HG03139 (cell line): ENCODE results near the gene UNKL.

Experiments used
- ATAC-seq: cut with Tn5 transposase; IDR thresholded peaks from one replicate; pipeline ENCODE4 v1.9.1; 2021; ENCODE audit not compliant: unreplicated experiment

The UNKL gene, protein sequence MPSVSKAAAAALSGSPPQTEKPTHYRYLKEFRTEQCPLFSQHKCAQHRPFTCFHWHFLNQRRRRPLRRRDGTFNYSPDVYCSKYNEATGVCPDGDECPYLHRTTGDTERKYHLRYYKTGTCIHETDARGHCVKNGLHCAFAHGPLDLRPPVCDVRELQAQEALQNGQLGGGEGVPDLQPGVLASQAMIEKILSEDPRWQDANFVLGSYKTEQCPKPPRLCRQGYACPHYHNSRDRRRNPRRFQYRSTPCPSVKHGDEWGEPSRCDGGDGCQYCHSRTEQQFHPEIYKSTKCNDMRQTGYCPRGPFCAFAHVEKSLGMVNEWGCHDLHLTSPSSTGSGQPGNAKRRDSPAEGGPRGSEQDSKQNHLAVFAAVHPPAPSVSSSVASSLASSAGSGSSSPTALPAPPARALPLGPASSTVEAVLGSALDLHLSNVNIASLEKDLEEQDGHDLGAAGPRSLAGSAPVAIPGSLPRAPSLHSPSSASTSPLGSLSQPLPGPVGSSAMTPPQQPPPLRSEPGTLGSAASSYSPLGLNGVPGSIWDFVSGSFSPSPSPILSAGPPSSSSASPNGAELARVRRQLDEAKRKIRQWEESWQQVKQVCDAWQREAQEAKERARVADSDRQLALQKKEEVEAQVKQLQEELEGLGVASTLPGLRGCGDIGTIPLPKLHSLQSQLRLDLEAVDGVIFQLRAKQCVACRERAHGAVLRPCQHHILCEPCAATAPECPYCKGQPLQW

DNA sequence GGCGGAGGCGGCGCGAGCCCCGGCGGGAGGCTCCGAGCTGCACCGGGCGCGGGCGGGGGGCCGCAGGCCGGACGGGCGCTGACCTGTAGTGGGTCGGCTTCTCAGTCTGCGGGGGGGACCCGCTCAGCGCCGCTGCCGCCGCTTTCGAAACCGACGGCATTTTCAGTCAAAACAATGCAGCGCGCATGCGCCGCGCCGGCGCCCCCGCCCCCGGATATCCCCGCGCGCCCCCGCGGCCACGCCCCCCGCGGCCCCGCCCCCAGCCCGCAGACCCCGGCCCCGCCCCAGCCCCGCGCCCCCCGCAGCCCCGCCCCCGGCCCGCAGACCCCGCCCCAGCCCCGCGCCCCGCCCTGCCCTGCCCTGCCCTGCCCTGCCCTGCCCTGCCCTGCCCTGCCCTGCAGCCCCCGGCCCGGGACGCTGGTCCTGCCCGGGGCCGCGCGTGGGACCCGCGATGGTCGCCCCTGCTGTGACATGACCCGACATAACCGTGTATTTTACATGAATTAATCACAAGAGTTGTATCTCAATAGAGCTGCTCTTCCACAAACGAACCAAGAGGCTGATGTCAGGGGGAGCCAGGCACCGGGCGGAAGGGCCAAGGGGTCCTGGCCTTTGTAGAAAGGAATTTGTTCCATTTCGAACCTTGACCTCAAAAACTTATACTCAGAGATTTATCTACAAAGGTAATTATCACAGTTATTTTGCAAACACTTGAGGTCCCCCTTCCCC is at the start of gene UNKL:
TSS of gene UNKL (minus strand) at position 173 of the 729 bp plus-strand sequence. CDS start at position 160, 13 bp downstream.
- ATAC-seq: no peak

DNA sequence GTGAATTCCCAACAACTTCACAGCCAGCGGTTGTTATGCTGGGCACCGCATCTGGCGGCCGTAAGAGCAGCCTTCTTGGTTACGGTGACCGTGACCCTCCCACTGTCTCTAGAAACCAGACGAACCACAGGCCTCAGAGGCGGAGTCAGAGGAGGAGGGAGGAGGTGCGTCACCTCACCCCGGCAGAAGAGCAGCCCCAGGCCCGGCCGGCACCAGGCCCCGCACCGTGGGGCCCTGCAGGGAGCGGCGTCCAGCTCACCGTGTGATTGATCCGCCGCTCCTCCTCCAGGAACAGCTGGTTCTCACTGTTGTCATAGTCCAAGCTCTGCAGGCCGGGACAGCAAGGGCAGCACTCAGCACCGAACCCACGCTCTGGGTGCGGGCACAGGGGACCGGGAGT is 46.6 kb upstream of the UNKL start:
- ATAC-seq: no peak

DNA sequence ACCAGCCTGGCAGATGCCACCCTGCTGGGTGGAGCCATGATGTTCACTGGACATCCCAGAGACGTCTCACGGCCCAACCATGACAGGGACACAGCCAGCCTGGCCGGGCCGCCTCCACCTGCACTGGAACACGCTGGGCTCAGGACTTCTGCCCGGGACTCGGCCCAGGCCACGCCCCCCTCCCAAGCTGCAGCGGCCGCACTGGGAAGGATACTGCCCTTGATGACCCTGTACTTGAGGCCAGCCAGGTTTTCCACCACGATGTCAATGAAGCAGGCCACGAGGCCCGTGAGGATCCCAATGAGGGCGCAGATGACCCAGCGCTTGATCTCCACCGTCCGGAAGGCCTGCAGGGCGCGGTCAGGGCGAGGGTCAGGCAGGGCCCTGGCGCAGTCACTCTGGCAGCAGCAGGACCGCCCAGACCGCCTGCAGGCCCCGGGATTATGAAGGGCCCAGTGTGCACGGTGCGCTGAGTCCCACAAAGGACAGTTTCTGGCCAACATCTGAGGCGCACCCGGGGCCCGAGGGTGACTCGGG is 46.2 kb upstream of the UNKL start:
- no peak for ATAC-seq

DNA sequence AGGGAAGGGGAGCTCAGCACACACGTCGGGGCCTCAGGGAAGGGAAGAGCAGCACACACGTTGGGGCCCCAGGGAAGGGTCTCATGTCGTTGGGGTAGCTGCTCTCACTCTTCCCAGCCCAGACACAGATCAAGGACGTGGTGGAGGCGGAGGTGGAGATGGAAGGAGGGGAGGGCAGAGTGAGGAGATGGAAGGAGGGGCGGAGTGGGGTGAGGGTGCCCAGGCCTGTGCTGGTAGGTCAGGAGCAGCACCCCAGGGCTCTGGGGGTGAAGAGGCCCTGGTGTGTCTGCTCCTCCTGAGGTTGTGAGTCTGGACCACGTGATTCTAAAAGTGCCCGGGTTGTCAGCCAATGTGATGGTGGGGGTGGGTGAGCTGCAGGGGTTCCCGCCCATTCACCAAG is 45.5 kb upstream of the UNKL start:
- no peak for ATAC-seq

DNA sequence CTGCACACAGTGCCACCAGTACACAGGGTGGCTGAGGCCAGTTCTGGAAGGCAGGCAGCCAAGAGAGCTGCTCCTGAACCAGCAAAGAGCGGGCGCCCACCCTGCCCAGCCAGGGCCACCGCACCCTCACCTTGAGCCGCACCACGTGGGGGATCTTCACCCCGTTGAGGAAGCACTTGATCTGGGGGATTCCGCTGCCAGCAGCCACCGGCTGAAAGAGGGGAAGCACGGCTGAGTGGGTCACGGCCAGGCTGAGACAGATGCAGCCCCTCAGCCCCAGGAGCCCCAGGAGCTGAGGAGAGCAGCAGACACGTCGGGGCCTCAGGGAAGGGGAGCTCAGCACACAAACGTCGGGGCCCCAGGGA is 44.5 kb upstream of the UNKL start:
- no peak for ATAC-seq

DNA sequence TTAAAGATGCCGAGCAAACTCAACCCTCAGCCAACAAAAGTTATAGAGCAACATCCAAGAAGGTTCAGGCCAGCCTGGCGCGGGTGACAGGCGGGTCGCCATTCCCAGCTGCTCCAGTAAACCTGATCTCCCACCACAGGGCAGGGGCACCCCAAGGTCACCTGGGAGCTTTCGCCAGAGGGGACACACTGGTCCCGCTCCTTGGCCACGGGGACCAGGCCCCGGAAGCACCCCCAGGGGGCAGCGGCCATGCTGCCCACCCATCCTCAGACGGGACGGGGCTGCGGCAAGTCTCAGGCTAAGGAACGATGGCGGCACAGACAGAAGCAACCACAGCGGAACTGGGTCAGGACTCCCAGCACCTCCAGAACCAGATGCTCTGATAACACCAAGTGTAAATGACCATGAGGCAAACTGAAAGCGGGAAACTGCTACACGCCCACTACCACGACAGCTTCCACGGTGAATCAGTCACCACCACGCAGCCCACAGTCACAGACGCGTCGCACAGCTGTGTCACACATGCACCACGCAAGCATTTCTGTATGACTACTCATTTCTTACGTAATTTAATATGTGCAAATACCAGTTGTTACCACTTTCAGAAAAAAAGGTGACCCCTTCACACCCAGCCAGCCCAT is 44.0 kb upstream of the UNKL start:
- ATAC-seq: no peak

DNA sequence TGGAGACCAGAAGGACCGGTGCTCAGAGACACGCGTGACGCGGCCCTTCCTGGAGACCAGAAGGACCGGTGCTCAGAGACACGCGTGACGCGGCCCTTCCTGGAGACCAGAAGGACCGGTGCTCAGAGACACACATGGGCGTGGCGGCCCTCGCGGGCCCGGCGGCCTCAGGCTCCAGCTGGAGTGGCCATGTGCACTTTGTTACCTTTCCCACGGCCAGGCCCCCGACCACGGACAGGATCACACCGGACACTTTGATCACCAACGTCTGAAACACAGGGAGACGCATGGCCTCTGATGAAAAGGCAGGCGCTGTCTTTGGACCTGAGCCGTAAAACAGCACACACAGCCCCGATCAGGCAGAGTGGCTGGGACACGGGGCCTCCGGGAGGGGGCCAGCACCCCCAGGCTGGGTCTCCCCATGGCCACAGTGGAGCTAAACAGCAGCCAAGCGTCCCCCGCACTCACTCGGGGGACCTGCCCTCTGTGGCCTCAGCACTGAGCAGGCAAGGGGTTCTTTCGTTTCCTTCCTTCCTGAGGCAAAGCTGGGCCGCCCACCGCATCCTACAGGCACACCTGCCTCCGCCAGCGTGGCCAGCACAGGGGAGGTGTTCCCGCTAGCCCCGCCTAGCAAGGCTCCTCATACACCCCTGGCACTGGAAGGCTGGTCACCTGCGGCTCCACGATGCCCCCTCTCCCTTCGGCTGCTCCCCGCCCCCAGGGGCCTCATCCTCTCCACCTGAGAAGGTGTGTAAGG is 43.2 kb upstream of the UNKL start:
- ATAC-seq: no peak

DNA sequence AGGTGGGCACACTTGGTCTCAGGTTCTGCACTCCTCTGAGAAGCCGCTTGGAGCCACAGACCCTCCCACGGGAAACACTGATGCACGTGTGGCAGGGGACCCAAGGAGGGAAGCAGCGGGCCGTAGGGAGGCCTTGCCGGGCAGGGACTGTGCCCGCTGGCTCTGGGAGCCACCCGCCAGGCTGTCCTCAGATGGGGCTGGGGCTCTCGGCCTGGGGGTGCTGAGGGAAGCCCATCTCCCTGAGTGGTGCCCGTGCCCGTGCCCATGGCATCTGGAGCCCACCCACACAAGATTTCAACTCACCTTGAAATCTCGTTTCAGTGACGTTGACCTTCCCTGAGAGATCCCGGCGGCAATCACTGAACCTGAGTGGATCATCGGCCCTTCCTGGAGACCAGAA is 42.4 kb upstream of the UNKL start:
- ATAC-seq: no peak

DNA sequence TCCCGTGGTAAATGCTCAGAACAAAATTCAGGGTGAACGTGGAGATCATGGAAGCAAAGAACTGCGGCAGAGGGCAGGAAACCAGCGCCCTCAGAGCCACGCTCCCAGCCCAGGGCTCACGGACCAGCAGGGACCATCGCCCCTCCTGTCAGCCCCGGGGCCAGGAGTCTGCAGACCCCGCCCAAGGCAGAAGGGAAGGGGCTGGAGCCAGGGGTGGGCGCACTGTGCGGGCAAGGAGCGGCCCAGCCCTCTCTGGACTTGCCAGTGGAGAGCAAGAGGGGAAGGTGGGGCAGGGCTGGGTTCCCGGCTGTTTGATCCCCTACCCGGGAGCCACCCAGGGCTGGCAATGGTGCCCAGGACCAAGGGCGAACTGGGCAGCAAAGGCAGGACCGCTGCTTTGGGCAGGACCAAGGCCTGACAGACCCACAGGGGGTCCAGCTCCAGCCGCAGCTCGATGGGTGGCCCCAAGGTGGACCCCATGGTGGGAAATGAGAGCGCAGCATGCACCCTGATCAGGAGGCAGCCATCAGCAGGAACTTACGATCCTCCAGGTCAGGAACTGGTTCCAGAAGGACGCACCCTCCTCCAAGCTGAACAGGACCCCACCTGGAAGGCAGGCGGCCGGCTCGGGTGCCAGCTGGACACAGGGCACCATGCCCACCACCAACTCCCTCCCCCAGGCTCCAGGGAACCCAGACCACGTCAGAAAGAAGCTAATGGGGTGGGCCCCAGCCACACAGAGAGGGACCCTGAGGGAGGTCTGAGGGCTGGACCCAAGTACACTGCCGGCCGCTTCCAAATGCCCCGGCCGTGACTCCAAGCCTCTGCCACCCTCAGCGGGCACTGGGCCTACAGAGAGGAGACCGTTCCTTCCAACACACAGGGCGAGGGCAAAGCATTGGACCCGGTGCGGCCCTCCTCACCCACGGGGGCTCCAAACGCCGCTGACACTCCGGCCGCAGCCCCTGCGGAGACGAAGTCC is 41.0 kb upstream of the UNKL start:
- no peak for ATAC-seq

DNA sequence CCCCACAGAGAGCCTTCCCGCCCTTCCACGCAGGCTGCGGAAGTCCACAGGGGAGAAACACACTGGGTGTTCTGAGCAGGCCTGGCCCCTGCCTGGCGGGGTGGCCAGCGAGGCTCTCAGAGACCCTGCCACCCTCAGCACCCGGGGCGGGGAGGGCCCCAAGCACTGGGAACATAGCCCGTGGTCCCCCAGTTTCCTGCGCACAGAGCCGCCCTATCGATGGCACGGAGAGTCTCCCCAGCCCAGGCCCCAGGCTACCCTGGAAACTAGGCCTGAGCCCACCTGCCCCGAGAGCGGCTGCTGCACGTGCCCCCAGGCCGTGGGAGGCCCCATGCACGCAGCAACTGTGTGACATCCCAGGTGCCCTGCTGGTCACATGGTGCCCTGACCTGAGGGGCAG is 40.1 kb upstream of the UNKL start:
- no peak for ATAC-seq

DNA sequence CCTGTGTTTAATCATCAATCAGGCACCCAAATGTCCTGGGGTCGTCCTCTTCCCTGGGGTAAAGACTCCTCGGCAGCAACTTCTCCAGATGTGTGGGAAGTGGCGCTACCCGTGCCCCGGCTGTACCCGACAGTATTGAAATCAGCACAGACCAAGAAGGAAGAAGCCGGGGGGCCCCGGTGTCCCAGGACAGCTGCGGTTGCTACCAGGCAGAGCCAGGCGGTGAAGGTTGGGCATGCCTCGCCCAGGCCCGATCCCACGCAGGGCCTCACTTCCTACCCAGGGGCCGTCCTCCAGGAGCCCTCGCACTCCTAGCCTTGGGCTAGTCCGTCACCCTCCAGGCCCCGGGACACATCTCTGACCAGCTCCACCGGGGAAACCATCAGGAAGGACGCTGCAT is 38.8 kb upstream of the UNKL start:
- ATAC-seq: no peak

DNA sequence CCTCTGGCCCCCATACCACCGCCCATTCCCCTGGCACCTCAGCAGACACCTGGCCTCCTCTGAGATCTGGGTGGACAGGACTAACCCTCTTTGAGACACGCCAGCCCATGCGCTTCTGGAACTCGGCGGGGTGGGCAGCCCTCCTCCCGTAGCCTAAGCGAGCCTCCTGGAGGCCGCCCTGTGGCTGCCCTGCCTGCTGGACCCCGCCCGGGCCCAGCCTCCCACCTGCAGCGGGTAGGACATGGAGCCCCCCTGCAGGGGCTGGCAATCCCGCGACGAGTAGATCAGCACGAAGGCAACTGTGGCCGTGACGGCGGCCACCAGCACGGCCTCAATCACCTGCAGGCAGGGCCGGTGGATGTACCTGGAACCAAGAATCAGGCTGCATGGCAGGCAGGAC is 38.0 kb upstream of the UNKL start:
- ATAC-seq: no peak

DNA sequence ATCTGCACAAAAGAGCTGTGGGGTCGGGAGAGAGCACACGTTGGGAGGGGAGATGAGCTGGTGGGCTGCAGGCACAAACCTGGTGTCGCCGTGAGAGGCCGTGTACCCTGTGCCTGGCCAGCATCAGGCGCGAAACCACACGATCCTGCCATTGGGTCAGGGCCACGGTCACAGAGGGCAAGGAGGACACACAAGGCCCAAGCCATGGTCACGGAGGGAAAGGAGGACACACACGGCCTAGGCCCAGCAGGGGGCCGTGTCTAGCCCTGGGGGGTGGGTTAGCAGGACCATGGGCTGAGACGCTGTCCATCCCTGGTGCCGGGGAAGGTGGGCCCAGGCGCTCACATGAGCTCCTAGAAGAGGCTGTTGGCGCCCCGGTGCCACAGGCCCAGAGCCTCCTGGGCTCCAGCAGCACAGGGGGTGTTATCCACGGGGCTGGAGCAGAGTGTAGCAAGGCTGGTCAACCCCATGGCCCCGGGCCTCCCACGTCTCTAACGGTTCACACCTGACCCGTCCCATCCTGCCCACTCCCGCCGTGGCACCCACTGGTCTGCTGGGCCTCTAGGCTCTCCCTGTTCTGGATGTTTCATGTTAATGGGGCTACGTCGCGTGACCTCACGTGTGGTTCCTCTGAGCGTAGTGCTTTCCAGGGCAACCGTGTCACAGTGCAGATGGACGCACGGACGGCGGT is 37.3 kb upstream of the UNKL start:
- no peak for ATAC-seq

DNA sequence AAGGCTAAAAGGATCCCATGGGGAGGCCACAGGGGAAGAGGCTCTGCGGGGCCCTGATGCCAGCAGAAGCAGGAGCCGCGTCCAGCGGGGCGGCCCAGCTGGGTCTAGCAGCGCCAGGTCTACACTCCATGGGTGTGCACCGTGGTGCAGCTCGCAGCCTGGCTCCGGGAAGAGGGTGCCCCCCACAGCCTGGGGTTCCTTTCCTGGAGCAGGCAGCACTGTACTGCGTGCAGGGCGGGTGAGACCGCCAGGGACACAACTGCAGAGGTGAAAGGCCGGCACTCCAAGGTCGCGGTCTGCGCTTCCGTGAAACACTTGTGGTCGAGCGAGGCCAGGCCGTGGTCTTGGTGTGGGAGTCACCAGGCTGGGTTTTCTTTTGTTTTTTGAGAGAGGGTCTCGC is 36.3 kb upstream of the UNKL start:
- ATAC-seq: no peak

DNA sequence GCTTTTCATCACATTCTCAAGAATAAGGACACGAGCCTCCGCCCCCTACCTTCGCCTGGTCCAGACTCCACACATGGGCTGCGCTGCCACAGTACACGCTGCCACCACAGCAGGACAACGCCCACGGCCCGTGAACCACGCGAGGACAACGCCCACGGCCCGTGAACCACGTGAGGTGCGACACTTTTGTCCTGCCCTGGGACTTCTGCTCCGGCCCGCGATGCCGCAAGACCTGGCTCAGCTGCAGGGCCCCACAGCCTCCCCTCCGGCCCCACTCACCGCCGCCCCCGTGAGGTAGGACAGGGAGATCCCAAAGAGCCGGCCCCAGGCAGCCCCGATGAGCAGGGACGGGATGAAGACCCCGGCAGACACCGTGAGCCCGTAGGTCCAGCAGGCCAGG is 35.7 kb upstream of the UNKL start:
- no peak for ATAC-seq

DNA sequence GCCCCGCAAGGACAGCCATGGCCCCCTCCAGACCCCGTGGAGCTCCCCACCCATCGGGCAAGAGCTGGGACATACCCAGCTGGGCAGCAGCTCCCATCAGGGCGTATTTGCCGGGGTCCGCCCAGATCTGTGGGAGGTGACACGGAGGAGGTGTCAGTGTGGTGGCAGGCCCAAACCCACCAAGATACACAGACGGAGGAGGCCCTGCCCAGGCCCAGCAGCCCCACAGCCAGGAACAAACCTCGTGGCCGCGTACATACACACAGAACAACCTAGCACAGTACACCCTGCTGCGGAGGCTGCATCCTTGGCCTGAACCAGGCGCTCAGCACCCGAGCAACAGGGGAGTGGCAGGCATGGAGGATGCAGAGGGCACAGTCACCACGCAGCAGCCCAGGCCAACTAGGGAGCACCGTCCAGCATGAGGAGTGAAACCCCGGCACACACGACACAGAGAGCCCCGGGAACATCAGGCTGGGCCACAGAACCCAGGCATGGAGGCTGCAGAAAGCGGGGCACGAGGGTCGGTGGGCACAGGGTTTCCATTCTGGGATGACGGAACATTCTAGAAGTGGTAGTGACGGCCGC is 34.8 kb upstream of the UNKL start:
- no peak for ATAC-seq

DNA sequence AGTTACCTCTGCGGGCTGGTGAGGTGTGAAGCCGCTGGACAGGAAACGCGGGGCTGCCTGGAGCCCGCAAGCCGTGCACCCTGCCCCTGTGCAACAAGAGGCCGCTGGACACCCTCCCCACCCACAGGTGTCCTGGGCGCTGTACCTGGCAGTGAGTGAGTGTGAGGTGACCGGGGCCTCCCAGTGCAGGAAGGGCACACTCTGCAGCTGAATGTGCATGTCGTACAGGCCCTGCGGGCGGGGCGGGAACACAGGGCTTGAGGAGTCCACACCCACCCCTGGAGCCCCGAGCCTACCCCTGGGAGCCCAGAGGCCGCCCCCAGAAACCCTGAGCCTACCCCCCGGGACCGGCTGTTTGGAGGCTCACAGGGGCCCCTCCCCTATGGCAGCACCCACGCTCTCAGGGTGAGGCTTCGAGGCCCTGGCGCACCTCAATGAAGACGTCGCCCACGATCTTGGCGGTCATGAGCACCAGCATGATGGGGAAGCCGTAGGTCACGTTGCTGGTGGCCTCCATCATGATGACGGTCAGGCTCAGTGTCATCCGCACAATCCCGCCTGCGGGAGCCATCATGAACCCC is 34.1 kb upstream of the UNKL start:
- no peak for ATAC-seq

DNA sequence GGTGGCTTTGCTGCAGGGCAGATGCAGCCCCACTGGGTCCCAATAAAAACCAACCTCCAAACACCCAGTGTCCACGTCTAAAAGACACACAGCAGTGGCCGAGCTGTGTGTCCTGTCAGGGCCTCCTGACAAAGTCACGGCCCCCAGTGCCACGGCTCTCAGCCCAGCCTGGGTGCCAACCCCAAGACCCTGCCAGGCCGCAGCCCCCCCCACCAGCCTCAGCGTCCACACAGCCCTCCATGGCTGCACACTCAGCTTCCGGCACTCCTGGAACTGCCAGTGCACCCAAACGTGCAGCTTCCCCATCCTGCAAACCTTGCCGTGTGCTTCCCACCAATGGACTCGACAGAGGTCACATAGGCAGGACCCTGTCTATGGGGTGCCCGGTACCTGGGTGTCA is 33.5 kb upstream of the UNKL start:
- ATAC-seq: no peak
